GM12878 (cell line): ENCODE results near the gene TMEM256. TPM values are rescaled to one million over a fixed set of nuclear protein-coding genes. Genes with fewer than 3 reads are reported as not detected.
"Not testable (repeated sequence)": the region's sequence is repeated elsewhere in the genome, so short reads cannot be mapped to it uniquely, and the experiment has no call there.

Experiments used
- ATAC-seq: fragments of 200-7000 bp; cut with Tn5 transposase; 3 replicates; pipeline ENCODE4 v1.9.1; 2020; ENCODE audit warnings: mild to moderate bottlenecking, moderate library complexity
- BruUV-seq: library from RNA; stranded (reverse); fragments of 400-500 nt; replicated peaks from 2 replicates; lab custom pipeline; 2021; lab: Mats Ljungman, UMichigan
- CTCF ChIA-PET: fragments of 300-600 bp; sonication (Branson Sonifier 250); formaldehyde crosslinking; extraction: SDS; loops from one replicate; lab custom pipeline; 2021; ENCODE audit warnings: inconsistent platforms; lab: Yijun Ruan, JAX
- POLR2A ChIA-PET: fragments of 350-600 bp; formaldehyde crosslinking; extraction: SDS; loops from one replicate; lab custom pipeline; 2021; ENCODE audit warnings: inconsistent platforms; lab: Charles Lee
- RAD21 ChIA-PET: fragments of 300-600 bp; sonication (Branson Sonifier 250); formaldehyde crosslinking; loops from one replicate; lab custom pipeline; 2023; ENCODE audit warnings: antibody characterized with exemption; ENCODE audit not compliant: unreplicated experiment; lab: Charles Lee
- SMC1A ChIA-PET: fragments of 300-600 bp; sonication (Branson Sonifier 250); formaldehyde crosslinking; loops from one replicate; lab custom pipeline; 2023; ENCODE audit not compliant: unreplicated experiment, uncharacterized antibody; lab: Charles Lee
- DNase-seq: peaks from one replicate; pipeline ENCODE4 v3.0.0-alpha.2; 2011; ENCODE audit warnings: low read depth, low spot score
- FAIRE-seq: peaks from 3 replicates; lab custom pipeline; 2011; peaks lifted over from hg19 to GRCh38; lab: Jason Lieb, UNC
- H2AFZ ChIP-seq: 2 replicates; pipeline ENCODE4 v1.6.0; 2011; ENCODE audit warnings: low read depth, low read length, control low read depth; ENCODE audit not compliant: control insufficient read depth
- H3K27ac ChIP-seq: 2 replicates; pipeline ENCODE4 v1.5.1; 2011; ENCODE audit warnings: control low read depth; ENCODE audit not compliant: control insufficient read depth, insufficient read depth
- H3K27me3 ChIP-seq, 2 experiments: replicated peaks in 1 of 2; 2 replicates each; pipeline versions ENCODE4 v1.6.0 to v1.6.1; 2011; ENCODE audit warnings: low read length in 1 of 2; ENCODE audit not compliant: control insufficient read depth in 2 of 2, insufficient read depth in 2 of 2
- H3K36me3 ChIP-seq, 2 experiments: 2 replicates each; pipeline ENCODE4 v1.5.1; 2011; ENCODE audit warnings: low read length in 1 of 2; ENCODE audit not compliant: control insufficient read depth in 2 of 2, insufficient read depth in 2 of 2
- H3K4me1 ChIP-seq: 2 replicates; pipeline ENCODE4 v1.6.1; 2011; ENCODE audit warnings: mild to moderate bottlenecking, low read length, moderate library complexity, mixed read lengths; ENCODE audit not compliant: control insufficient read depth, insufficient read depth
- H3K4me2 ChIP-seq: 2 replicates; pipeline ENCODE4 v1.6.0; 2011; ENCODE audit warnings: control low read depth; ENCODE audit not compliant: control insufficient read depth, insufficient read depth
- H3K4me3 ChIP-seq: fragments of 200-600 bp; sonication (generic); 2 replicates; pipeline ENCODE4 v1.5.1; 2016
- H3K79me2 ChIP-seq: 2 replicates; pipeline ENCODE4 v1.6.0; 2011; ENCODE audit warnings: low read length; ENCODE audit not compliant: control insufficient read depth, insufficient read depth
- H3K9ac ChIP-seq: 2 replicates; pipeline ENCODE4 v1.8.0; 2011; ENCODE audit warnings: low read length, control low read depth, mixed read lengths; ENCODE audit not compliant: control insufficient read depth, insufficient read depth
- H3K9me3 ChIP-seq: replicated peaks from 3 replicates; pipeline ENCODE4 v1.5.1; 2011; ENCODE audit warnings: mild to moderate bottlenecking, low read length; ENCODE audit not compliant: control insufficient read depth, insufficient read depth
- H4K20me1 ChIP-seq: 2 replicates; pipeline ENCODE4 v1.6.0; 2011; ENCODE audit not compliant: control insufficient read depth, insufficient read depth
- CEBPB ChIP-seq, 2 experiments: fragments of 150-350 bp in 1 of 2; IDR thresholded peaks; 2 replicates each; pipeline ENCODE4 v1.6.1; 2012 to 2014; ENCODE audit warnings: low read depth in 2 of 2, low read length in 2 of 2, borderline replicate concordance in 1 of 2, inconsistent platforms in 1 of 2
- NRF1 ChIP-seq: conservative IDR thresholded peaks from 2 replicates; pipeline ENCODE4 v1.6.1; 2011; ENCODE audit warnings: mild to moderate bottlenecking, low read depth, low read length, improper control_type of control experiment
- PAX5 ChIP-seq: IDR thresholded peaks from 2 replicates; pipeline ENCODE4 v1.6.1; 2011; ENCODE audit warnings: low read depth, low read length, borderline replicate concordance
- POLR2A ChIP-seq: IDR thresholded peaks from 2 replicates; pipeline ENCODE4 v1.6.1; 2011; ENCODE audit warnings: low read depth, mild to moderate bottlenecking, low read length
- RAD51 ChIP-seq: fragments of 450-650 bp; IDR thresholded peaks from 2 replicates; pipeline ENCODE4 v1.6.1; 2016; ENCODE audit warnings: moderate library complexity, mild to moderate bottlenecking, inconsistent platforms
- RCOR1 ChIP-seq: conservative IDR thresholded peaks from 2 replicates; pipeline ENCODE4 v1.6.1; 2012; ENCODE audit warnings: low read depth, low read length, improper control_type of control experiment
- SPI1 ChIP-seq: IDR thresholded peaks from 2 replicates; pipeline ENCODE4 v1.6.1; 2011; ENCODE audit warnings: low read depth, mild to moderate bottlenecking, low read length, moderate library complexity, borderline replicate concordance; ENCODE audit not compliant: insufficient read depth
- SRF ChIP-seq, 2 experiments: IDR thresholded peaks; 2 replicates each; pipeline ENCODE4 v1.6.1; 2011; ENCODE audit warnings: low read depth in 2 of 2, low read length in 2 of 2, mild to moderate bottlenecking in 1 of 2, moderate library complexity in 1 of 2
- STAT1 ChIP-seq: fragments of 450-650 bp; conservative IDR thresholded peaks from 2 replicates; pipeline ENCODE4 v1.6.1; 2014; ENCODE audit warnings: antibody characterized with exemption, mild to moderate bottlenecking
- ZNF384 ChIP-seq: IDR thresholded peaks from 2 replicates; pipeline ENCODE4 v1.6.1; 2012; ENCODE audit warnings: low read depth, mild to moderate bottlenecking, low read length, improper control_type of control experiment, borderline replicate concordance
- WGBS: methylation state at CpG from one replicate; pipeline ENCODE4 v1.1.6; 2016; ENCODE audit warnings: low lambda C conversion rate; ENCODE audit not compliant: insufficient replicate concordance, insufficient coverage; ENCODE audit errors: missing lambda C conversion rate; 5-methylcytosine and 5-hydroxymethylcytosine counted together
- in situ Hi-C: fragments of 300-500 bp; cut with MboI; formaldehyde crosslinking; loops from 9 replicates; pipeline ENCODE4 v1.14.3; 2018; ENCODE audit warnings: mixed read lengths
- intact Hi-C: fragments of 100-400 bp; cut with micrococcal nuclease; formaldehyde crosslinking; loops from one replicate; pipeline ENCODE4 v1.14.2; 2022; ENCODE audit not compliant: unreplicated experiment
- polyA plus RNA-seq, 11 experiments: library from polyadenylated mRNA; depleted of rRNA in 4 of 11; unstranded in 6 of 11; stranded (reverse) in 5 of 11; fragments of >200 nt; fragmentation: Nextera tagmentation in 4 of 11; fragmentation: Illumina TruSeq in 1 of 11; extraction: Ambion mirVana in 4 of 11; extraction: Trizol in 1 of 11; gene quantifications; 1 replicate in 1 of 11; 2 replicates in 10 of 11; pipeline versions ENCODE4 v1.2.1 to v1.2.3, GENCODE V29; 2011 to 2016; ENCODE audit warnings: inconsistent platforms in 2 of 11, missing spikeins in 2 of 11, low read depth in 1 of 11
- total RNA-seq, 4 experiments: library from RNA; depleted of rRNA in 3 of 4; stranded (reverse); fragments of >200 nt in 3 of 4; fragmentation: Illumina TruSeq in 1 of 4; extraction: Trizol in 1 of 4; gene quantifications; 2 replicates each; pipeline versions ENCODE4 v1.2.1 to v1.2.3, GENCODE V29; 2013 to 2021
- TF ChIP-seq, protein P1 (sequence below): IDR thresholded peaks from 2 replicates; pipeline ENCODE4 v1.6.1; 2012; ENCODE audit warnings: low read length, inconsistent platforms

The TMEM256 gene
- total and polyA plus RNA-seq, 10 of the 15 experiments (the other 5 are each of a cell fraction or from before 2014, with no cell fraction given), result 57.3 to 342 (median 95.7) TPM

DNA sequence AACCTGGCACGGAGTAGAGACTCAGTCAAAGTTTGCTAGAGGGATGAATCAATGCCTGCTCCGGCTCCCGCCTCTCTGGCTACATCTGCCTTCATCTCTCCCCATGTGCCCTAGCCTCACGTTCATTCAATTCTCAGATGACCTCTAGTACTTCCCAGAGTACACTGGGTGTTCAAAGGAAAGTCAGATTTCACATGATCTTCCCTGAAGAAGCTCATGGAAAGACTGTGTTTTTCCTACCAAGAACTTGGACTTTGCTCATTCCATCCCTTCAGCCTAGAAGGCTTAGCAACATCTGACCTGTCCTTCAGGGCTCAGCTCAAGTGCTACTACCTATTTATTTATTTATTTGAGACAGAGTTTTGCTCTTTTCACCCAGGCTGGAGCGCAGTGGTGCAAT, 34.1 kb downstream of the TMEM256 start:
- SMC1A ChIA-PET, result no interaction called here
- ATAC-seq, result no peak
- no peaks in the 10 kb centered on the region for H3K36me3 ChIP-seq
- no peak overlapping the region for H3K9ac ChIP-seq
- no peaks in the 10 kb centered on the region for H3K79me2 ChIP-seq
- CTCF ChIA-PET, result interaction anchor here (1.5 kb wide), 1 partner anchor 14 kb away, joined by 4 read pairs; the partner anchor contains the start of gene TMEM95
- 37% methylated on average over 5 of the region's 5 CpGs for WGBS
- POLR2A ChIA-PET, result no interaction called here
- TF ChIP-seq SPI1, result no peak
- TF ChIP-seq NRF1, result no peak
- TF ChIP-seq, protein P1, sequence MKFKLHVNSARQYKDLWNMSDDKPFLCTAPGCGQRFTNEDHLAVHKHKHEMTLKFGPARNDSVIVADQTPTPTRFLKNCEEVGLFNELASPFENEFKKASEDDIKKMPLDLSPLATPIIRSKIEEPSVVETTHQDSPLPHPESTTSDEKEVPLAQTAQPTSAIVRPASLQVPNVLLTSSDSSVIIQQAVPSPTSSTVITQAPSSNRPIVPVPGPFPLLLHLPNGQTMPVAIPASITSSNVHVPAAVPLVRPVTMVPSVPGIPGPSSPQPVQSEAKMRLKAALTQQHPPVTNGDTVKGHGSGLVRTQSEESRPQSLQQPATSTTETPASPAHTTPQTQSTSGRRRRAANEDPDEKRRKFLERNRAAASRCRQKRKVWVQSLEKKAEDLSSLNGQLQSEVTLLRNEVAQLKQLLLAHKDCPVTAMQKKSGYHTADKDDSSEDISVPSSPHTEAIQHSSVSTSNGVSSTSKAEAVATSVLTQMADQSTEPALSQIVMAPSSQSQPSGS, result no peak
- TF ChIP-seq RCOR1, result no peak
- no peak for TF ChIP-seq RAD51
- TF ChIP-seq PAX5, result no peak
- no peak for TF ChIP-seq ZNF384
- no peak for TF ChIP-seq POLR2A
- TF ChIP-seq CEBPB (IDR thresholded peaks at IDR 0.05; ENCODE audit: borderline replicate concordance in 1 of 2, low read depth in 2 of 2, low read length in 2 of 2), result no peak
- no peak for TF ChIP-seq SRF (IDR thresholded peaks at IDR 0.05; ENCODE audit: low read depth in 2 of 2, low read length in 2 of 2)
- TF ChIP-seq STAT1, result no peak
- no peaks in the 10 kb centered on the region for H3K4me1 ChIP-seq
- H2AFZ ChIP-seq, result no peak overlapping the region
- no peaks in the 10 kb centered on the region for H4K20me1 ChIP-seq
- RAD21 ChIA-PET, result no interaction called here
- no peak overlapping the region for H3K4me2 ChIP-seq
- no TSS peak for BruUV-seq
- H3K27ac ChIP-seq, result no peak overlapping the region
- intact Hi-C loops, result no loop called here
- FAIRE-seq, result no peak
- no peaks in the 10 kb centered on the region for H3K27me3 ChIP-seq
- no peaks in the 10 kb centered on the region for H3K9me3 ChIP-seq
- no peak for DNase-seq
- in situ Hi-C loops, result no loop called here
- H3K4me3 ChIP-seq, result no peak overlapping the region

DNA sequence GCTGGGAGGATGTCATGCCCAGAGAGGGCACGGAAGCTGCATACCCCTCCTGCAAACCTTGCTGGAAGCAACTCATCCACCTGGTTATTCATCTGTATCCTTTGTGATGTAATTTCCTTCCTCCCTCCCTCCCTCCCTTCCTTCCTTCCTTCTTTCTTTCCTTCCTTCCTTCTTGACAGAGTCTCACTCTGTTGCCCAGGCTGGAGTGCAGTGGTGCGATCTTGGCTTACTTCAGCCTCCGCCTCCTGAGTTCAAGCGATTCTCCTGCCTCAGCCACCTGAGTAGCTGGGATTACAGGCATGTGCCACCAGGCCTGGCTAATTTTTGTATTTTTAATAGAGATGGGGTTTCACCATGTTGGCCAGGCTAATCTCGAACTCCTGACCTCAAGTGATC, 35.3 kb downstream of the TMEM256 start:
- CTCF ChIA-PET, result interaction anchor here (1.1 to 1.6 kb wide), 2 partner anchors 13 to 14 kb away, joined by 5 to 6 read pairs; partner anchors contain the start of gene TMEM95
- H3K79me2 ChIP-seq, in situ Hi-C loops, H3K36me3 ChIP-seq, intact Hi-C loops, RAD21 ChIA-PET, H3K9ac ChIP-seq, POLR2A ChIA-PET, H3K4me2 ChIP-seq, H3K27ac ChIP-seq, SMC1A ChIA-PET, H3K4me3 ChIP-seq, DNase-seq, ATAC-seq, H3K4me1 ChIP-seq, H2AFZ ChIP-seq, H3K9me3 ChIP-seq, FAIRE-seq, H4K20me1 ChIP-seq, H3K27me3 ChIP-seq, BruUV-seq: not testable (repeated sequence)
- 60% methylated on average over 5 of the region's 5 CpGs for WGBS
